Hepatocyte (in vitro differentiated cells): ENCODE measurements around the gene EFHD2.

Experiments
- EZH2 ChIP-seq: fragments of 200-600 bp; sonication (generic); IDR thresholded peaks from 2 replicates; pipeline ENCODE4 v1.6.1; 2016; ENCODE audit warnings: antibody characterized with exemption, mild to moderate bottlenecking, borderline replicate concordance
- TF ChIP-seq, protein P1 (sequence below): fragments of 200-600 bp; sonication (generic); IDR thresholded peaks from 2 replicates; pipeline ENCODE4 v1.5.1; 2016; ENCODE audit warnings: antibody characterized with exemption, mild to moderate bottlenecking; ENCODE audit not compliant: poor library complexity

DNA sequence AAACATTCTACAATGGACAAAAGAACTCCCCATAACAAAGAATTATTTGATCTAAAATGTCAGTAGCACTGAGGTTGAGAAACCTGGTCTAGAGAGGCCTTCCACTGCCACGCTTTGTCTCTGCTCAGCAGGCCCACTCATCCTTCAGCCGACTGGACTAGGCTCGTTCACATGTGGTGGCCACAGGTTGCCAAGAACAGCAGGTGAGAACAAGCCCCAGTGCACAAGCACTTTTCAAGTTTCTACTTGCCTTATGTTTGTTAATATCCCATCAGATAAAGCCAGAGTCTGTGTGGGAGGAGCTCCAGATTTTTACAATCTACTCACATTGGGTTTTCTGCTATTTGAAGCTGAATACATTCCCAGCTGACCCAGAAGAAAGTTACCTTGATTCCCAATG, 9.1 kb upstream of the EFHD2 start:
- TF ChIP-seq, protein P1, sequence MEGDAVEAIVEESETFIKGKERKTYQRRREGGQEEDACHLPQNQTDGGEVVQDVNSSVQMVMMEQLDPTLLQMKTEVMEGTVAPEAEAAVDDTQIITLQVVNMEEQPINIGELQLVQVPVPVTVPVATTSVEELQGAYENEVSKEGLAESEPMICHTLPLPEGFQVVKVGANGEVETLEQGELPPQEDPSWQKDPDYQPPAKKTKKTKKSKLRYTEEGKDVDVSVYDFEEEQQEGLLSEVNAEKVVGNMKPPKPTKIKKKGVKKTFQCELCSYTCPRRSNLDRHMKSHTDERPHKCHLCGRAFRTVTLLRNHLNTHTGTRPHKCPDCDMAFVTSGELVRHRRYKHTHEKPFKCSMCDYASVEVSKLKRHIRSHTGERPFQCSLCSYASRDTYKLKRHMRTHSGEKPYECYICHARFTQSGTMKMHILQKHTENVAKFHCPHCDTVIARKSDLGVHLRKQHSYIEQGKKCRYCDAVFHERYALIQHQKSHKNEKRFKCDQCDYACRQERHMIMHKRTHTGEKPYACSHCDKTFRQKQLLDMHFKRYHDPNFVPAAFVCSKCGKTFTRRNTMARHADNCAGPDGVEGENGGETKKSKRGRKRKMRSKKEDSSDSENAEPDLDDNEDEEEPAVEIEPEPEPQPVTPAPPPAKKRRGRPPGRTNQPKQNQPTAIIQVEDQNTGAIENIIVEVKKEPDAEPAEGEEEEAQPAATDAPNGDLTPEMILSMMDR, result no peak
- no peak for TF ChIP-seq EZH2
